ENCODE data around the gene SPEM1. TPM values are rescaled to one million over a fixed set of nuclear protein-coding genes. Genes with fewer than 3 reads are reported as not detected.

Gene SPEM1
- total RNA-seq, 1 donor from 2014 or later, result not detected

DNA sequence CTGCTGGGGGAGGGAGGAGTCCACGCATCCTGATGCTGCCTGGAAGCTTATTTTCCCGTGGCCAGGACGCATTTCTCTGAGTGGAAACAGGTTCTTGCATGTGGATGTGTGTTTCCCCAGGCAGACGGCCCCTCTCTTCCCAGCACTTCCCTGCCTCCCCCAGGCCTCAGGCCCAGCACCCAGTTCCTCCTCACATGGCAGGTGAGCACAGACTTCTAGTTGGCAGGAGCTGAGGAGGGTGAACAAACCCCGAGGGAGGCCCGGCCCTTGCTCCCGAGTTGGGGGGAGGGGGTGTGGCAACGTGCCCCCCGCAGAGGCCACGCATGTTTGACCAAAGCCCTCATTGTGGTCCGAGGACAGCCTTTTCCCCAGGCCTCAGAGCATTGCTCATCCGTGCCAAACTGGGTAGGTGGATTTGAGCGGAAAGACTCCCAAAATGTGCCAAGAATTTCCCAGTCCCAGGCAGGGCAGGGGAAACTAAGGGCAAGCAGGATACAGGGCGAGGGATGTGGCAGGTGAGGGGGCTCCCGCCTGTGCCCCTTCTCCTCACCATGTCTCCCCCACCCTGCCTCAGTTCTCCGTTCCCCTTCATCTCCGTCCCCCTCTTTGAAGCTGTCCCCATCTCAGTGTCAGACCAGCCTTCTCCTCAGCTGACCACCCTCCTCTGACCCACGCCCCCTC lies 1.5 kb upstream of the SPEM1 start:
- H3K36me3 ChIP-seq (ENCODE audit: control insufficient read depth, insufficient read depth, low read length), result no peaks in the 10 kb centered on the region
- no peak for DNase-seq (ENCODE audit: low read depth)
- no peaks in the 10 kb centered on the region for H3K27me3 ChIP-seq (ENCODE audit: control insufficient read depth, insufficient read depth, low read length)
- H3K4me3 ChIP-seq (ENCODE audit: low read depth, low read length), result no peak overlapping the region
- TF ChIP-seq, protein P1, sequence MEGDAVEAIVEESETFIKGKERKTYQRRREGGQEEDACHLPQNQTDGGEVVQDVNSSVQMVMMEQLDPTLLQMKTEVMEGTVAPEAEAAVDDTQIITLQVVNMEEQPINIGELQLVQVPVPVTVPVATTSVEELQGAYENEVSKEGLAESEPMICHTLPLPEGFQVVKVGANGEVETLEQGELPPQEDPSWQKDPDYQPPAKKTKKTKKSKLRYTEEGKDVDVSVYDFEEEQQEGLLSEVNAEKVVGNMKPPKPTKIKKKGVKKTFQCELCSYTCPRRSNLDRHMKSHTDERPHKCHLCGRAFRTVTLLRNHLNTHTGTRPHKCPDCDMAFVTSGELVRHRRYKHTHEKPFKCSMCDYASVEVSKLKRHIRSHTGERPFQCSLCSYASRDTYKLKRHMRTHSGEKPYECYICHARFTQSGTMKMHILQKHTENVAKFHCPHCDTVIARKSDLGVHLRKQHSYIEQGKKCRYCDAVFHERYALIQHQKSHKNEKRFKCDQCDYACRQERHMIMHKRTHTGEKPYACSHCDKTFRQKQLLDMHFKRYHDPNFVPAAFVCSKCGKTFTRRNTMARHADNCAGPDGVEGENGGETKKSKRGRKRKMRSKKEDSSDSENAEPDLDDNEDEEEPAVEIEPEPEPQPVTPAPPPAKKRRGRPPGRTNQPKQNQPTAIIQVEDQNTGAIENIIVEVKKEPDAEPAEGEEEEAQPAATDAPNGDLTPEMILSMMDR (IDR thresholded peaks at IDR 0.05; ENCODE audit: insufficient read depth, low read length, poor library complexity, severe bottlenecking), result no peak

DNA sequence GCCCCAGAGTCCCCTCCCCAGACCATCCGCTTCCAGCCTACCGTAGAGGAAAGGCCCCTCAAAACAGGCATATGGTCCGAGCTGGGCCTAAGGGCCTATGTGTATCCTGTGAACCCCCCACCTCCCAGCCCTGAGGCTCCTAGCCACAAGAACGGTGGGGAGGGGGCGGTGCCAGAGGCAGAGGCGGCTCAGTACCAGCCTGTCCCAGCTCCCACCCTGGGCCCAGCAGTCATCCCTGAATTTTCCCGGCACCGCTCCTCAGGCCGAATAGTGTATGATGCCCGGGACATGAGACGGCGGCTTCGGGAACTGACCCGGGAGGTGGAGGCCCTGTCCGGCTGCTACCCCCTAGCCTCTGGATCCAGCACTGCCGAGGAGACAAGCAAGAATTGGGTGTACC lies 1.1 kb downstream of the SPEM1 start:
- TF ChIP-seq, protein P1 (IDR thresholded peaks at IDR 0.05; ENCODE audit: insufficient read depth, low read length, poor library complexity, severe bottlenecking), result no peak

DNA sequence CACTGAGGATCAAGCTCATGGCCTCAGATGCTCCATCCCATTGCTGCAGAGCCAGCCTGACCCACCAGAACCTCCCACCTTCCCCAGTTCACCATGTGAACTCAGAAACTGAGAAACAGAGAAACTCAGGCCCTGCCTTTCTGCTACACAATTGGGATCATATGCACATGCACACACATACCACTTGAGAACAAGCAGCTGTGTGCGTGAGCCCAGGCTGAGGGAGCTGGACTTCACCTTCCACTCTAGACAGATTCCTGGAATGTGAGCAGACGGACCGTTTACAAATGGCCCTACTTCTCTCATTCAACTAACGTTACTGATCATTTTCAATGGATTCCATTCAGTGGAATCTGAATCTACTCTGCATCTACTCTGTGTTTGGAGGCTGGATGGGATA lies 3.6 kb downstream of the SPEM1 start:
- no peak overlapping the region for H3K4me3 ChIP-seq (ENCODE audit: low read depth, low read length)
- H3K36me3 ChIP-seq (ENCODE audit: control insufficient read depth, insufficient read depth, low read length), result no peaks in the 10 kb centered on the region
- no peaks in the 10 kb centered on the region for H3K27me3 ChIP-seq (ENCODE audit: control insufficient read depth, insufficient read depth, low read length)
- no peak for DNase-seq (ENCODE audit: low read depth)
- TF ChIP-seq, protein P1 (IDR thresholded peaks at IDR 0.05; ENCODE audit: insufficient read depth, low read length, poor library complexity, severe bottlenecking), result no peak

More for the DNA sequence above, 1.1 kb downstream of the SPEM1 start:
- Histone ChIP-seq H3K27me3 (ENCODE audit: control insufficient read depth, insufficient read depth, low read length) (no peaks in the 10 kb centered on the region), H3K4me3 (ENCODE audit: low read depth, low read length) (no peak overlapping the region), H3K36me3 (ENCODE audit: control insufficient read depth, insufficient read depth, low read length) (no peaks in the 10 kb centered on the region)
- no peak for DNase-seq (ENCODE audit: low read depth)

DNA sequence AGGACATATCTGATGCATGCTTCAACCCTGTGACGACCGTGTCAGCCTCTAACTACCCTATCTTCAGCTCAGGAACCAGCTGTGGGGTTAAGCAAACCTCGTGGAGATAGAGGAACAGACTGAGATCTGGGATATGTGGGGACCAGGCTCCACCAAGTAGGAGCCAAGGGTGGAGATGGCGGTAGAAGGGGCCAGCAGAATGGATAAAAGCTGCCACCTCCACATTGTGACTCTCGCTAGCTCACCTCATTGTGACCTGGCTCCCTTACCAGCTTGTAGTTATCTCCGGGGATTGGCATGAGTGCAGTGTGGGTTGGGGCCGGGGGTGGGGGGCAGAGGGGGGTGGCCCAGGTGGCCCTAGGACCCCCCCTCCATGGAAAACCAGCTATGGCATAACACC lies 5.2 kb downstream of the SPEM1 start, which contains the start of gene SPEM2:
TSS of gene SPEM2 (plus strand) at position 301 of the 400 bp plus-strand sequence. CDS start at position 374, 73 bp downstream.
- H3K4me3 ChIP-seq (ENCODE audit: low read depth, low read length), result no peak within 1 kb of the TSS
- H3K27me3 ChIP-seq (ENCODE audit: control insufficient read depth, insufficient read depth, low read length), result no peaks in the 10 kb centered on the region
- no peak for DNase-seq (ENCODE audit: low read depth)
- H3K36me3 ChIP-seq (ENCODE audit: control insufficient read depth, insufficient read depth, low read length), result no peaks in the 10 kb centered on the region
- TF ChIP-seq, protein P1 (IDR thresholded peaks at IDR 0.05; ENCODE audit: insufficient read depth, low read length, poor library complexity, severe bottlenecking), result no peak

DNA sequence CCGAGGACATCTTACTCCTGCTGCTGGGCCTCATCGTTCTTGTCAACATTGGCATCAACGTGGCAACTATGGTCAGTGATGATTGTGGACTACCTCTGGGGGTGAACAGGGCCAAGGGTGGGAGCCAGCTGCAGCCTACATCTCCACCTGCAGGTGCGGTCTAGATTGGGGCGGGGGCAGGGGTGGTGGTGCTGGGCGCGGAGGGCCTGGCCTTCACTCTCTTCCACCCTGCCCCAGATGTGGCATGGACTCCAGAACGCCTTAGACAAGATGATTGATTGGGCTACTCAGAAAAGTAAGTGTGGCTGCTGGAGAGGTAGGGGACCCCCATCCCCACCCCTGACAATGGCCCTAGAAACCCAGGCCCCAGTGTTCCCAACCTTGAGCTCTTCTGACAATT lies 5.6 kb downstream of the SPEM1 start:
- no peak for DNase-seq (ENCODE audit: low read depth)
- H3K27me3 ChIP-seq (ENCODE audit: control insufficient read depth, insufficient read depth, low read length), result no peaks in the 10 kb centered on the region
- H3K36me3 ChIP-seq (ENCODE audit: control insufficient read depth, insufficient read depth, low read length), result no peaks in the 10 kb centered on the region
- no peak overlapping the region for H3K4me3 ChIP-seq (ENCODE audit: low read depth, low read length)
- TF ChIP-seq, protein P1 (IDR thresholded peaks at IDR 0.05; ENCODE audit: insufficient read depth, low read length, poor library complexity, severe bottlenecking), result no peak

All from kidney epithelial cell (primary cell).